Measurements from ENCODE around the gene LRMDA. TPM values are rescaled to one million over a fixed set of nuclear protein-coding genes. Genes with fewer than 3 reads are reported as not detected.

LRMDA gene
- total and polyA plus RNA-seq, 2 of the 4 experiments (the other 2 are of a cell fraction) = 0.07 TPM; not detected in 1

DNA sequence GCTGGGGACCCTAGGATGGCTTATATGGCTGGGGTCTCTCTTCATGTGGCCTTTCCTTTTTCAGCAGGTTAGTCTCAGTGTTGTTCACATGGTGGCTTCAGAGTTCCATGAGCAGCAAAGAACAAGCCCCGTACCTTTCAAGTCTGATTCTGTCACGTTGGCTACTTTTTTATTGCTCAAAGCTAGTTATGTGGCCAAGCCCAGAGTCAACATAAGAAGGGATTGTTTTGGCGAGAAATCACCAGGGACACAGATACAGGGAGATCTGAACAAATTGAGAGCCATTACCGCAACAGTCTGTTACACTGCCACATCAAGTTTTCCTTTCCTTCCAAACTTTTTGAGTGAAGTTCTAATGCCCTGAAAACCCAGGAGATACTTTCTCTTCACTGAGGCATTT, 770.5 kb downstream of the LRMDA start:
- TF ChIP-seq, protein P1, sequence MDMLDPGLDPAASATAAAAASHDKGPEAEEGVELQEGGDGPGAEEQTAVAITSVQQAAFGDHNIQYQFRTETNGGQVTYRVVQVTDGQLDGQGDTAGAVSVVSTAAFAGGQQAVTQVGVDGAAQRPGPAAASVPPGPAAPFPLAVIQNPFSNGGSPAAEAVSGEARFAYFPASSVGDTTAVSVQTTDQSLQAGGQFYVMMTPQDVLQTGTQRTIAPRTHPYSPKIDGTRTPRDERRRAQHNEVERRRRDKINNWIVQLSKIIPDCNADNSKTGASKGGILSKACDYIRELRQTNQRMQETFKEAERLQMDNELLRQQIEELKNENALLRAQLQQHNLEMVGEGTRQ (IDR thresholded peaks at IDR 0.05; ENCODE audit: low read depth, low read length) = no peak
- TF ChIP-seq RAD21 (IDR thresholded peaks at IDR 0.05; ENCODE audit: low read length) (no peak), SMC3 (IDR thresholded peaks at IDR 0.05; ENCODE audit: low read depth, low read length) (no peak), FOS (IDR thresholded peaks at IDR 0.05; ENCODE audit: low read depth, low read length) (no peak), CHD1 (IDR thresholded peaks at IDR 0.05; ENCODE audit: low read depth, low read length) (no peak), BHLHE40 (IDR thresholded peaks at IDR 0.05; ENCODE audit: low read depth, low read length) (no peak), RCOR1 (IDR thresholded peaks at IDR 0.05; ENCODE audit: insufficient replicate concordance, low read length) (no peak), RFX5 (IDR thresholded peaks at IDR 0.05; ENCODE audit: low read depth, low read length) (no peak), MXI1 (IDR thresholded peaks at IDR 0.05; ENCODE audit: borderline replicate concordance, low read depth, low read length) (no peak), POLR2A (IDR thresholded peaks at IDR 0.05; ENCODE audit: low read depth, low read length) (no peak), CEBPB (IDR thresholded peaks at IDR 0.05; ENCODE audit: low read depth, low read length) (no peak)
- TF ChIP-seq, protein P2, sequence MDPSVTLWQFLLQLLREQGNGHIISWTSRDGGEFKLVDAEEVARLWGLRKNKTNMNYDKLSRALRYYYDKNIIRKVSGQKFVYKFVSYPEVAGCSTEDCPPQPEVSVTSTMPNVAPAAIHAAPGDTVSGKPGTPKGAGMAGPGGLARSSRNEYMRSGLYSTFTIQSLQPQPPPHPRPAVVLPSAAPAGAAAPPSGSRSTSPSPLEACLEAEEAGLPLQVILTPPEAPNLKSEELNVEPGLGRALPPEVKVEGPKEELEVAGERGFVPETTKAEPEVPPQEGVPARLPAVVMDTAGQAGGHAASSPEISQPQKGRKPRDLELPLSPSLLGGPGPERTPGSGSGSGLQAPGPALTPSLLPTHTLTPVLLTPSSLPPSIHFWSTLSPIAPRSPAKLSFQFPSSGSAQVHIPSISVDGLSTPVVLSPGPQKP (IDR thresholded peaks at IDR 0.05; ENCODE audit: borderline replicate concordance, low read depth, low read length) = no peak
- TF ChIP-seq, protein P3, sequence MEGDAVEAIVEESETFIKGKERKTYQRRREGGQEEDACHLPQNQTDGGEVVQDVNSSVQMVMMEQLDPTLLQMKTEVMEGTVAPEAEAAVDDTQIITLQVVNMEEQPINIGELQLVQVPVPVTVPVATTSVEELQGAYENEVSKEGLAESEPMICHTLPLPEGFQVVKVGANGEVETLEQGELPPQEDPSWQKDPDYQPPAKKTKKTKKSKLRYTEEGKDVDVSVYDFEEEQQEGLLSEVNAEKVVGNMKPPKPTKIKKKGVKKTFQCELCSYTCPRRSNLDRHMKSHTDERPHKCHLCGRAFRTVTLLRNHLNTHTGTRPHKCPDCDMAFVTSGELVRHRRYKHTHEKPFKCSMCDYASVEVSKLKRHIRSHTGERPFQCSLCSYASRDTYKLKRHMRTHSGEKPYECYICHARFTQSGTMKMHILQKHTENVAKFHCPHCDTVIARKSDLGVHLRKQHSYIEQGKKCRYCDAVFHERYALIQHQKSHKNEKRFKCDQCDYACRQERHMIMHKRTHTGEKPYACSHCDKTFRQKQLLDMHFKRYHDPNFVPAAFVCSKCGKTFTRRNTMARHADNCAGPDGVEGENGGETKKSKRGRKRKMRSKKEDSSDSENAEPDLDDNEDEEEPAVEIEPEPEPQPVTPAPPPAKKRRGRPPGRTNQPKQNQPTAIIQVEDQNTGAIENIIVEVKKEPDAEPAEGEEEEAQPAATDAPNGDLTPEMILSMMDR (conservative IDR thresholded peaks at IDR 0.05; ENCODE audit: low read depth, low read length) = no peak
- H2AFZ ChIP-seq (replicated peaks; ENCODE audit: low read length, poor library complexity) = no peak overlapping the region
- no peak overlapping the region for H3K9ac ChIP-seq (ENCODE audit: low read depth, low read length)
- in situ Hi-C loops (cut with MboI; ENCODE audit: low sequenced_read_pairs) = no loop called here
- dilution Hi-C loops (cut with HindIII; ENCODE audit: low sequenced_read_pairs, unreplicated experiment) = no loop called here
- H3K4me3 ChIP-seq (ENCODE audit: insufficient read depth, low read depth, low read length) = no peak overlapping the region
- no peak overlapping the region for H3K56ac ChIP-seq (ENCODE audit: extremely low read depth, insufficient read depth, low read length)
- no peak overlapping the region for H2BK5ac ChIP-seq (ENCODE audit: low read depth, low read length, poor library complexity, severe bottlenecking)
- intact Hi-C loops (cut with micrococcal nuclease) = no loop called here
- no peak overlapping the region for H3K27ac ChIP-seq (ENCODE audit: insufficient read depth, low read length)
- peak overlapping the region; percentile 89 for H4K5ac ChIP-seq (ENCODE audit: low read depth, low read length)
- H2BK15ac ChIP-seq (ENCODE audit: low read depth, low read length) = peak overlapping the region; percentile 51; the same call in 2 of the 3 replicates
- no peaks in the 10 kb centered on the region for H3K27me3 ChIP-seq (ENCODE audit: control insufficient read depth, insufficient read depth, low read length)
- H4K8ac ChIP-seq (ENCODE audit: low read depth in 2 of 2, low read length in 2 of 2) = peak overlapping the region; percentile 18 to 42; a peak in 2 of 4 replicates
- H2AK9ac ChIP-seq (replicated peaks; ENCODE audit: low read depth, low read length, poor library complexity) = no peak overlapping the region
- no peaks in the 10 kb centered on the region; the same call in 1 of the 2 replicates for H3K9me1 ChIP-seq (ENCODE audit: insufficient read depth, low read length)
- 100% methylated on average over 2 of the region's 4 CpGs; no CpG with 5 or more reads in 1 of the 2 experiments for WGBS, 2 experiments (ENCODE audit: extremely low coverage in 2 of 2, insufficient read length in 1 of 2)
- no peak overlapping the region for H3K23ac ChIP-seq (ENCODE audit: low read depth, low read length)
- no peak overlapping the region; the same call in 1 of the 2 replicates for H2BK120ac ChIP-seq (ENCODE audit: low read depth, low read length)
- ChIA-PET POLR2A (ENCODE audit: unreplicated experiment) (no interaction called here), CTCF (no interaction called here)
- BruUV-seq (replicated peaks) = no TSS peak
- H4K20me1 ChIP-seq (ENCODE audit: insufficient read depth, low read length) = no peaks in the 10 kb centered on the region
- peak overlapping the region; percentile 0; the same call in 1 of the 2 replicates for H3K4ac ChIP-seq (ENCODE audit: low read depth, low read length)
- peak overlapping the region; percentile 8; the same call in 1 of the 2 replicates for H2BK20ac ChIP-seq (ENCODE audit: low read depth, low read length)
- DNase-seq = no peak
- H3K18ac ChIP-seq (ENCODE audit: low read depth, low read length) = peak overlapping the region; percentile 86
- no peaks in the 10 kb centered on the region for H3K79me1 ChIP-seq (ENCODE audit: low read depth in 1 of 2, low read length in 2 of 2)
- 0 out of 2 replicates have a peak overlapping the region, but pooled peaks have one; percentile 1 for H2AK5ac ChIP-seq (ENCODE audit: low read depth, low read length)
- peaks cover 7% of the 10 kb centered on the region for H3K4me1 ChIP-seq (ENCODE audit: control insufficient read depth, insufficient read depth, low read length)
- no peak overlapping the region for H3K4me2 ChIP-seq (ENCODE audit: low read depth, low read length)
- H3K9me3 ChIP-seq (ENCODE audit: control insufficient read depth, insufficient read depth, low read length) = no peaks in the 10 kb centered on the region
- ATAC-seq (ENCODE audit: low read depth) = no peak
- H3K36me3 ChIP-seq (ENCODE audit: control insufficient read depth, insufficient read depth, low read length) = no peaks in the 10 kb centered on the region
- peak overlapping the region; percentile 24; the same call in 1 of the 2 replicates for H4K91ac ChIP-seq (ENCODE audit: insufficient read depth, low read depth, low read length)
- no peak overlapping the region for H3K14ac ChIP-seq (replicated peaks; ENCODE audit: low read depth, low read length)

Measured in IMR-90 (cell line).